Right lobe of liver (tissue), 6 donors: ENCODE data around the gene ZNF438. TPM values are rescaled to one million over a fixed set of nuclear protein-coding genes. Genes with fewer than 3 reads are reported as not detected.

ENCODE experiments used
- ATAC-seq, 4 donors: fragments of 200-7000 bp; cut with Tn5 transposase; one replicate each; pipeline ENCODE4 v1.9.1; 2020; ENCODE audit warnings: mild to moderate bottlenecking in 4 of 4, moderate library complexity in 4 of 4
- DNase-seq, 3 donors: peaks; one replicate each; pipeline ENCODE4 v3.0.0-alpha.2; 2020
- H3K27ac ChIP-seq, 3 donors: fragments of 200-600 bp; one replicate each; pipeline ENCODE4 v1.8.0; 2022
- H3K27me3 ChIP-seq, 2 donors: fragments of 200-600 bp; one replicate each; pipeline ENCODE4 v1.8.0; 2022
- H3K36me3 ChIP-seq, 4 donors: fragments of 200-600 bp; sonication (generic) in 1 of 4; one replicate each; pipeline versions ENCODE4 v1.5.1 to v1.8.0; 2017 to 2022; ENCODE audit warnings: control low read depth in 1 of 4
- H3K4me1 ChIP-seq, 4 donors: fragments of 200-600 bp; sonication (generic) in 1 of 4; one replicate each; pipeline versions ENCODE4 v1.5.1 to v1.8.0; 2017 to 2022; ENCODE audit warnings: control low read depth in 1 of 4
- H3K4me3 ChIP-seq, 3 donors: fragments of 200-600 bp; one replicate each; pipeline ENCODE4 v1.8.0; 2022
- H3K9me3 ChIP-seq, 4 donors: fragments of 200-600 bp; sonication (generic) in 1 of 4; one replicate each; pipeline versions ENCODE4 v1.5.1 to v1.8.0; 2017 to 2022; ENCODE audit warnings: control low read depth in 1 of 4
- POLR2A ChIP-seq: fragments of 450-650 bp; IDR thresholded peaks from one replicate; pipeline ENCODE4 v1.6.1; 2017; ENCODE audit warnings: antibody characterized with exemption, mild to moderate bottlenecking
- WGBS: methylation state at CpG from one replicate; pipeline ENCODE4 v1.1.6; 2018; ENCODE audit warnings: low coverage, low lambda C conversion rate; ENCODE audit not compliant: insufficient coverage; ENCODE audit errors: missing lambda C conversion rate; 5-methylcytosine and 5-hydroxymethylcytosine counted together
- intact Hi-C, 2 donors: fragments of 100-400 bp; cut with DNase I; formaldehyde crosslinking; loops; one replicate each; pipeline versions ENCODE4 v1.11.2 to v1.14.1; 2022
- total RNA-seq, 6 experiments: library from RNA; depleted of rRNA in 2 of 6; stranded (reverse); fragments of >200 nt in 2 of 6; fragmentation: NEBNext Ultra II Directional in 3 of 6; extraction: Animal tissue kit (Norgen Biotek cat#: 25700) in 3 of 6; gene quantifications; one replicate each; pipeline versions ENCODE4 v1.1.0 to v1.2.4, GENCODE V29; 2016 to 2023
- TF ChIP-seq, protein P1 (sequence below), 4 donors: fragments of 200-600 bp in 3 of 4; fragments of 450-650 bp in 1 of 4; IDR thresholded peaks; one replicate each; pipeline versions ENCODE4 v1.5.1 to v1.8.0; 2016 to 2022; ENCODE audit warnings: antibody characterized with exemption in 4 of 4, mild to moderate bottlenecking in 2 of 4
- donor health status: DM: no; HTN: yes; CAD: no.
- donor health status: DM: no; HTN: no; CAD: no.
- donor health status: DM: no; HTN: no; CAD: no.
- donor health status: DM: no; HTN: yes; CAD: no.
- donor health status: DM: no; HTN: yes; CAD: no.

ZNF438 gene
- total RNA-seq, 6 experiments from 2014 or later: 2.5 to 5.2 (median 3.3) TPM

DNA sequence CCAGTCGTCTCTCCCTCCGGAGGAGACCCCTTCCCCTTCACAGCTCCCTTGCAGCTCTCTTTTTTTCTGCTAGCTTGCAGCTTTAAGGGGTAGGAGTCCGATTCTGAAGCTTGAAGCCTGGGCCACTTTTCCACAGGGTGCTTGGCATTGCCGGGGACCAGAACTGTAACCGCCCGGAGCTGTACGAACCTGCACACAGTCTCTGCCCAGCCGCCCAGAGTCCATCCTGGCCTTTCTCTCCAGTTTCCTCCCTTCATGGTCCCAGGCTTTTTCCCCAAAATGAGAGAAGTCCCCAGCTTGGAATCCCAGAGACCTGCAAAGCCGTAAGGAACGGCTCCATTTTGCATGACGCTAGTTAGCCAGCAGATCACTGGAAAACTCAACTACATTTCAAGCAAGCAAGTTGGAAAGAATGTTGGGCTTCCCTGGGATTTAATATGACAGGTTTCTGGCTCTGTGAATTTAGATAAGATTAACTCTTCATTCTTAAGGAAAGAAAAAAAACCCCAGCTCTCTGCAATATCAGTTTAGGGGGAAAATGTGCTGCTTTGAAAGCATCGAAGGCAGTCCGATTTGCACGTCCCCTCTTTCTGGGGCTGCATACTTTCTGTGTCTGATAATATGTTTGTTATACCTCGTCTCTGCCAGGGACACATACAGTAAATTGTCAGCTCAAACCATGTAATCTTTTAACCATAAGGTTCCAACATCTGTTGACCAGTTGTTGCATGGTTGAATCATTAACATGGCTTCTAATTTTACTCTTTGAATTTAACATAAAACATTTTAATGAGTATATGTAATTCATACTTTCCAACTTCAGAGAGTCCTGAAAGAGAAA, 212.1 kb downstream of the ZNF438 start:
- no peak overlapping the region for H3K4me3 ChIP-seq
- 61% methylated on average over 13 of the region's 15 CpGs for WGBS
- DNase-seq: no peak

DNA sequence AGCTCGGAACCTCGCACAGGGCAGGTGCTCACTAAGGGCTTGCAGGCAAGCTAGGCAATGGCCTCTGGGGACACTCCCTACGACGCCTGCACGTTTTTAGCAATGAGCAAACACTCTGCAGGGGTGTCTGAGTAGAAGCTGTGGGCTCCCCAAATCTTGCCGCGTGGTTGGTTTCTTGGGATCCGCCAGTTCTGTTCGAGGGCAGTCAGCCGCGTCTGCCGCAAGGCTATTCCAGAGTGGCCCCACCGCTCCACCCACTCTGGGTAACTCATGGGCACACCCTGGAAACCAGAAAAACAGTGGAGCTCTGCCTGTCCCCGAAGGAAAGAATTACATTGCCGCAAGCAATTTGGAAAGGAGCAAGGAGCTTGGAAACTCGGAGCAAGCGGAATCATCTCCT, 212.8 kb downstream of the ZNF438 start:
- 80% methylated on average over 2 of the region's 17 CpGs for WGBS
- Histone ChIP-seq H3K27me3 (no peaks in the 10 kb centered on the region), H3K27ac (peak overlapping the region in 1 of 3 donors; percentile 18), H3K4me3 (no peak overlapping the region), H3K36me3 (no peaks in the 10 kb centered on the region), H3K9me3 (no peaks in the 10 kb centered on the region), H3K4me1 (no peaks in the 10 kb centered on the region)
- intact Hi-C loops: no loop called here
- ATAC-seq: no peak
- no peak for DNase-seq
- TF ChIP-seq, protein P1, sequence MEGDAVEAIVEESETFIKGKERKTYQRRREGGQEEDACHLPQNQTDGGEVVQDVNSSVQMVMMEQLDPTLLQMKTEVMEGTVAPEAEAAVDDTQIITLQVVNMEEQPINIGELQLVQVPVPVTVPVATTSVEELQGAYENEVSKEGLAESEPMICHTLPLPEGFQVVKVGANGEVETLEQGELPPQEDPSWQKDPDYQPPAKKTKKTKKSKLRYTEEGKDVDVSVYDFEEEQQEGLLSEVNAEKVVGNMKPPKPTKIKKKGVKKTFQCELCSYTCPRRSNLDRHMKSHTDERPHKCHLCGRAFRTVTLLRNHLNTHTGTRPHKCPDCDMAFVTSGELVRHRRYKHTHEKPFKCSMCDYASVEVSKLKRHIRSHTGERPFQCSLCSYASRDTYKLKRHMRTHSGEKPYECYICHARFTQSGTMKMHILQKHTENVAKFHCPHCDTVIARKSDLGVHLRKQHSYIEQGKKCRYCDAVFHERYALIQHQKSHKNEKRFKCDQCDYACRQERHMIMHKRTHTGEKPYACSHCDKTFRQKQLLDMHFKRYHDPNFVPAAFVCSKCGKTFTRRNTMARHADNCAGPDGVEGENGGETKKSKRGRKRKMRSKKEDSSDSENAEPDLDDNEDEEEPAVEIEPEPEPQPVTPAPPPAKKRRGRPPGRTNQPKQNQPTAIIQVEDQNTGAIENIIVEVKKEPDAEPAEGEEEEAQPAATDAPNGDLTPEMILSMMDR (IDR thresholded peaks at IDR 0.05): no peak
- TF ChIP-seq POLR2A: no peak

More for the DNA sequence above, 212.1 kb downstream of the ZNF438 start:
- ATAC-seq: no peak
- no peak for TF ChIP-seq POLR2A
- TF ChIP-seq, protein P1 (IDR thresholded peaks at IDR 0.05): no peak
- H3K27ac ChIP-seq: peak overlapping the region in 2 of 3 donors; percentile 4 to 18
- intact Hi-C loops: no loop called here
- H3K27me3 ChIP-seq: no peaks in the 10 kb centered on the region
- no peaks in the 10 kb centered on the region for H3K36me3 ChIP-seq
- no peaks in the 10 kb centered on the region for H3K4me1 ChIP-seq
- H3K9me3 ChIP-seq: no peaks in the 10 kb centered on the region

DNA sequence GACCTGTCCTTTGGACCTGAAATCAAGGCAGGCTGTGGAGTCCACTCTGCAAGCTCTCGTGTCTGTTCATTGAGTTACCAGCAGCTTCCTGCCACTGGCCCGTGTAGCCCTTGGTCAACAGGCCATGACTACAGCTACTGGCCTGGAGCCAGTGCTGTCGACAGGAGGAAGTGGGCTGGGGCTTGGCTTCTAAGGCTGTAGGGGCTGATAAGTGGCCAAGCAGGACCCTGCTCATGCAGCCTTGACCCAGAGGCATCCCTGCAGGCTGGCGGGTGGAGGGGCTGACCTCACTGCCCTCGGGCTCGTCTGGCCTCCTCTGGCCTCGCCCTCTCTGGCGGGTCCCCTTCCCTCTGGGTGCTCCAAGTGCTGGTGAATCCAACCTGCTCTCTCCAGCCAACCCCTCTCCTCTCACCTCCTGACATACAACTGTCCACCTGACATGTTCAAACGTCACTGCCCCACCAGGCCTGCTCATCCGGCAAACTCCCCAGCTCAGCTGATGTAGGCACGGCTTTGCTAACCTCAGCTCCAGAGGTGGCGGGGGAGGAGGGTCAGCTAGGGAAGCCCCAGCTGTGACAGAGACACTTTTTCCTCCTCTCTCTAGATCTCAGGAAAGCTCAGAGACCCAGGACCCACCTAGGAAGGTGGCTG, 213.5 kb downstream of the ZNF438 start:
- ATAC-seq (peak; percentile 67 to 76 (median 72)), DNase-seq (peak; percentile 67 to 73 (median 70))
- Histone ChIP-seq H3K27me3 (no peaks in the 10 kb centered on the region), H3K4me3 (no peak overlapping the region), H3K9me3 (no peaks in the 10 kb centered on the region), H3K27ac (peak overlapping the region in 1 of 3 donors; percentile 18), H3K36me3 (no peaks in the 10 kb centered on the region), H3K4me1 (no peaks in the 10 kb centered on the region)
- TF ChIP-seq, protein P1 (IDR thresholded peaks at IDR 0.05): no peak
- no peak for TF ChIP-seq POLR2A
- intact Hi-C loops: no loop called here
- WGBS: 47% methylated on average over 2 of the region's 12 CpGs

DNA sequence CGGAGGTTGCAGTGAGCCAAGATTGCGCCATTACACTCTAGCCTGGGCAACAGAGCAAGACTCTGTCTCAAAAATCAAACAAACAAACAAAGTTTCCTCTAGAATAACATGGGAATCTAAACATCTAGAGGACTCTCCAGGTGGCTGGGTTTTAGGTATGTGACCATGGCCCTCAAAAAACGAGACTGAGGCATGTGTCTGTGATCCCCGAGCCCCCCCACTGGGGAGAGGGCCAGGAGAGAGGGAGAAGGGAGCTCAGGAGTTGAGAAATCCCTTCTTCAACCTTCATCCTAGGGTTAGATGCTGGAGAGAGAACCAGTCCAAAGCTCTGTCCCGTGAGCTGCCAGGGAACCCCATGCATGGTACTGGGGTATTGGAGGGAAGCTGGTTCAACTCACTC, 214.1 kb downstream of the ZNF438 start:
- H3K36me3 ChIP-seq: no peaks in the 10 kb centered on the region
- 54% methylated on average over 4 of the region's 5 CpGs for WGBS
- TF ChIP-seq, protein P1 (IDR thresholded peaks at IDR 0.05): no peak
- no peak for TF ChIP-seq POLR2A
- no peaks in the 10 kb centered on the region for H3K4me1 ChIP-seq
- DNase-seq (no peak), ATAC-seq (no peak)
- H3K27me3 ChIP-seq: no peaks in the 10 kb centered on the region
- no peaks in the 10 kb centered on the region for H3K9me3 ChIP-seq
- no peak overlapping the region for H3K27ac ChIP-seq
- intact Hi-C loops: no loop called here
- H3K4me3 ChIP-seq: no peak overlapping the region
